Esophagus mucosa (tissue), 1 donor: ENCODE measurements around the gene FEZ2. TPM values are rescaled to one million over a fixed set of nuclear protein-coding genes. Genes with fewer than 3 reads are reported as not detected.

Experiments
- ATAC-seq: fragments of 200-7000 bp; cut with Tn5 transposase; one replicate; pipeline ENCODE4 v1.9.1; 2020
- total RNA-seq: library from RNA; stranded (reverse); gene quantifications from one replicate; pipeline ENCODE4 v1.2.4, GENCODE V29; 2023
- donor health status: DM: yes; HTN: yes; CAD: no.

The FEZ2 gene
- total RNA-seq, 1 donor from 2014 or later = 19.8 TPM

DNA sequence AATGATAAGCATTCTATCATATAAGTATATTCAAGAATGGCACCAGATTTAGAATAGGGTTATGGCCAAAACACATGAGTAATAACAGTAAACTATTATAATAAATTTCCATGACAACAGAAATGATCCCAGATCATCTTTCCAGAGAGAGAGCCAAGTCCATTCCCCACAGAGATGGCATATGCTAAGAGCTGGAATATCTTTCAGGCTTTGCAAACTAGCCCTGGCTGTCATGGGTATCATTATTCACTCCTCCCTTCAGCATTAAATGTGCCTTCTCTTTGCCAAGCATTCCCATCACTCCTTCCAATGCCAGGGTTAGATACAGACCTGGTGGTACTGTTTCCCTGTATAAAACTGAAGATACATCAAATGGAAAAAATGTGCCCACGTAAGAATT lies 10.9 kb downstream of the FEZ2 start:
- no peak for ATAC-seq

- ATAC-seq = no peak
Observed at GRCh38 chr2:36586672-36587071, 11.3 kb downstream of the FEZ2 start.

DNA sequence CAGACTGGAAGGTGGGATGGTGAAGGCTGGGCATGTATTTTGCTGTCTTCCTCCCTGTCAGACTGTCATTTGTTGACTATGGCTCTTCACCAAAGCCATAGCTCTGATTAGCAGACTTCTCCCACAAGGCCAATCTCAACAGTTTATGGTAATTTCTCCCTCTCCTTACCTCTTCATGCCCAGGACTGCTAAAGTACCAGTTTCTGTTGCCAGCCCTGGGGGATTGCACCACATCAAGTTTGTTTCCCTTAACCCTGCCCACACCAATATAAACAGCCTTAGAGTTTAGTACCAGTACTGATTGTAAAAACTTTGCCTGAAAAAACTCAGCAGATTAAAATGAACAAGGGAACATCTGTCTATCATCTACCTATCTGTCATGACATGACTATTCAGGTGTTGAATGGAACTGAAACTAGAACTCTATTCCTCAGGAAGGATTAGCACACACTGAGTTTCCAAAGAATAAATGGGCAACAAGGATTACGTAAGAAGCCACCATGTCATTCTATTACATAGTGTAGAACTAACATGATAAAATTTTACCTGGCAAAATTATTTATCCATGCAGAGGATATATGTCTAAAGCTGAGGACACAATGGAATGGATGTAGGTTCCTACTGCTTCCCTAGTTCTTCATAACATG lies 13.7 kb downstream of the FEZ2 start:
- no peak for ATAC-seq

GRCh38 chr2:36582951-36583350 lies 15.0 kb downstream of the FEZ2 start:
- no peak for ATAC-seq

GRCh38 chr2:36582538-36582937 lies 15.4 kb downstream of the FEZ2 start:
- no peak for ATAC-seq

DNA sequence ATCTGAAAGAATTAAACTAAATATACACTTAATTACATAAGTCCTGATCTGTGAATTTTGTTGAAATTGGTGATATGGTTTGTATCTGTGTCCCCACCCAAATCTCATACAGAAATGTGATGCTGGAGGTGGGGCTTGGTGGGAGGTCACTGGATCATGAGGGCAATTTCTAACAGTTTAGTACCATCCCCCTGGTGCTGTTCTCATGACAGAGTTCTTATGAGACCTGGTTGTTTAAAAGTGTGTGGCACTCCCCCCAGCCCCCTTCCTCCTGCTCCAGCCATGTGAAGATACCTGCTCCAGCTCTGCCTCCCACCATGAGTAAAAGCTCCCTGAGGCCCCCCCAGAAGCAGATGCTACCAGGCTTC lies 18.7 kb downstream of the FEZ2 start:
- no peak for ATAC-seq

GRCh38 chr2:36578343-36579296 lies 19.3 kb downstream of the FEZ2 start:
- peak; percentile 83 for ATAC-seq

DNA sequence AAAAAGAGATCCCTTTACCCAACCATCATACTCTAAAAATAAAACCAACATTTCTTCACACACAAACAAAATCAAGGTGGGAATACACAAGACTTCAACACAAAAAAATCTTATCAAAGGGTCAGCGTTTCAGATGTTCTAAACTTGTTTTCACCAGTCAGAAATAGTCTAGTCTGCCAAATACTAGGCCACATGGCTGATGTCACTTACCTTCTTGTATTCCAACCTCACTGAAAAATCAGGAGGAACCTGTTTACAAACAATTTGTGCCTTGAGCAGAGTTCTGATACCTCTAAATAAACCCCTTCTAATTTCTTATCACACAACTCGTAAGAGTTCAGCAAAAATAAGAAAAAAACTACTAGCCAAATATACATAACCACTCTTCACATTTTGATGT lies 20.1 kb downstream of the FEZ2 start:
- no peak for ATAC-seq

GRCh38 chr2:36574560-36574959 lies 23.4 kb downstream of the FEZ2 start:
- no peak for ATAC-seq

DNA sequence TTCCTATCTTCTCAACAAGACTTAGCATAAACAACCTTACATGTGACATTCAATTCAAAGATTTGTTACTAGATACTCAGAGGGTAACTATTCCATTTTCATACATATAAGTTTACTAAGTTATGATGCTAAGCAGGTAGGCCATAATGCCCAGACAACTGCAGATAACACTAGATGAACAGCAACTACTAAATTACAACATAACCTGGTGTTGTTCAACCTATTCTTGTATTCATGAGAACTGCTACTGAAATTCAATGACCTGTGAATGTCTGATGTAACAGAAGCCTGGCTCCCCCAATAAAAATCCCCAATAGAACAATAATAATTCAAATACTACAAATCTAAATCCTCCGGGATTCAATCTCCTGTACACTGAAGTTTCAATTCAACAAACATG lies 24.8 kb downstream of the FEZ2 start:
- no peak for ATAC-seq

DNA sequence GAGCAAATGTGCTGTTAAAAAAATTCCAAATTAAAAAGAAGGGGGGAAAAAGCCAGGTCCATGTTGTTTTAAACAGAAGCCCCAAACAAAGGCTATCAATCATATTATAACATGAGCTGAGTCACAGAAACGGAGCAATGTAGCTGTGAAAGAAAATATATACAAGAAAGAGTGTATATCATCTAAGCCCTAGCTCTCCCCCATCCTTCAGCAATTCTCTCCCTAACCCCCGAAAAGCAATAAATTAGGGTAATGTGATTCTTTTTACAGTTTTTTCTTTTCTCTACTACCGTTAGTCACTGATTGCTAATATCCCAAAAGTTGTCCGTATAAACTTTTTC lies 25.3 kb downstream of the FEZ2 start:
- ATAC-seq = no peak

DNA sequence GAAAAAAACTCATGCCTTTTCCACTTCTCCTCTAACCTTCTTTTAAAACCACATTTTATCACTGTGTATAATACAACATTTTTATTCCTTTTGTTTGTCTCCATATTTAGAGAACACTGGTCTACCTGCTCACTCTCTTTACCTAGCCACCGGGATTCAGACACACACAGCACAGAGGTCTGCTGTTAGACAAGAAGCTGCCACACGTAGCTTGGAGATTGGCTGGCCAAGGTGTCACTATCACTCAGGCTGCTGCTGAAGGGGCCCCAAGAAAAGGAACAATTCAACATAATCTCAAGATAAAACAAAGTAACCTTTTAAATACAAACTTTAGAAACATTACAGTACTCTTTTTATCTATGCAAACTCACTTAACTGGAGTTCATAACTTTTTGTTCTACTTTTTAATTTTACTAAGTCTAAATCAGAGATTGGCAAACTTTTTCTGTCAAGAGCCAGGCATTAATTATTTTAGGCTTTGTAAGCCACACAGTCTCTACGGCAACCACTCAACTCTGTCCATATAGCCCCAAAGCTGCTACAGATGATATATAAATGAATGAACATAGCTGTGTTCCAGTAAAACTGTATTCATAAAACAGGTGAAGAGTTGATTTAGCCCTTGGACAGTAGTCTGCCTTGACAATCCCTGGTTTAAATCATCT lies 25.8 kb downstream of the FEZ2 start:
- ATAC-seq = no peak

- ATAC-seq = no peak
Observed at GRCh38 chr2:36570416-36570815, 27.6 kb downstream of the FEZ2 start.

- no peak for ATAC-seq
Observed at GRCh38 chr2:36569267-36569856, 28.6 kb downstream of the FEZ2 start.

DNA sequence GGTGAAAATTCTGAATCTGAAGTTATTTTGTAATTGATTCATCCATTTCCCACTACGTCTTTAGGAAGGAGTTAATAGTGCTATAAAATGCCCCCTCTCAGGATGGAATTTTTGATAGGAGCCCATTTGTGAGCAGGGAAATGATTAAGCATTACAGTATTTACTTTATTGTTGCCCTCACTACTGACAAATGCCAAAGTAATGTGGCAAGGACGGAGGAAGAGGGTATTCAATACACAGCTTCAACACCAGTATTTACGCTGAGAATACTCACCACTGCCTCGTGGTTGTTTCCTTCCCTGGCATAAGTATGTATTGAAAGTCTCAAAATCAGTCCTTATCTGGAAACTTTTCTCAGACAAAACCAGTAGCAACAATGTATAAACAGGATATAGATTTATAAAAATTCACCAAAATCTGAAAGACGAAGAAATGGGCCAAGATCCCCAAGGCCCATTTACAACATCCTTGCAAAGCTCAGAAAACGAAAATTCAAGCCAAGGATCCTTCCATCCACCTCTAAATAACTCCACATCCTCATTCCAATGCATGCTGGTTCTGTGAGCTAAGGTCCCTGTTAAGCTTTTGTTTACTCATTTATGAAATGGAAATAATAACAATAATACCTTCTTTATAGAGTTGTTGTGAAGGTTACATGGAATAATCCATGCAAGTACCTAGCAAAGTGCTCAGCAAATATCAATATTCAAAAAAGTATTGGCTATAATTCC lies 29.3 kb downstream of the FEZ2 start:
- no peak for ATAC-seq

- ATAC-seq = no peak
Observed at GRCh38 chr2:36567711-36568408, 30.1 kb downstream of the FEZ2 start.

DNA sequence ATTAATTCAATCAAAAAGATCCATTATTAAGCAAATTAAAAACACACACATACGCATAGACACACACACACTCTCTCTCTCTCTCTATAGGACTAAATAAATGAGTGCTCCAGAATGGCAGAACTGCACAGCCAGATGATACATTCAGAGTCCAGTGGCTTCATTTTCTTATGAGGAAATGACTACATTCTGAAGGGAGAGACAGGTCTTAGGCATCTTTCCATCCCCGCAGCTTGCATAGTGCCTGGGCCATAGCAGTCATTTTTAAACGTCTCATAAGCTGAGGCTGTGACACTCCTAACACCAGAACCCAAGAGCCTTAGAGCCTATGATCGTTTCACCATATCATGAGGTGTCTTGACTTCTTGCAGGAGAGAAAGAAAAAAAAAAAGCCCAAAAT lies 31.1 kb downstream of the FEZ2 start:
- no peak for ATAC-seq

GRCh38 chr2:36565712-36566111 lies 32.3 kb downstream of the FEZ2 start:
- ATAC-seq = no peak

- no peak for ATAC-seq
Observed at GRCh38 chr2:36564377-36564930, 33.5 kb downstream of the FEZ2 start.

DNA sequence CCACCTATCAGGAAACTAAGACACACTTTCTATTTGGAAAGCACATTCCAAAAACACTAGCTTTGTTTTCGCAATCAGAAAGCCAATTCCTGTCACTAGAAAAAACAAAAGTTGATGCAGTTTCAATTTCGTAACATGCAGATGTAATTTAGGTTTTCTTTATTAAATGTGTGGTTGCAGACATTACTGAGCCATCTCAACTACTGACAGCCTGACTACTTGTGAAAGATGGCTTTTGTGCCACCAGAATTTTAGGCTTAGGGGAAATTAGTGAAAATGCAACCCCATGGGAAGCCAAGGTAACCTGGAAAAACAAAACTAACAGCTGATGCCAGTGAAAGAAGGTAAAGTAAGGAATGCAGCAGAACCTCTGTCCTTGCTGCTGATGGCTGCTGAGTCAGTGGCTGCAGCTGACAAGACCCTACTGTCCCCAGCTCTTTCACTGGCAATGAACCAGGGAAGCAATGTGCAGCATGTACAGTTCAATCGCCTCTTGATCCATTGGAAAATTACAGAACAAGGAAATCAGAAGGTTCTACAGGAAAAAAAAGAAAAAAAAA lies 34.9 kb downstream of the FEZ2 start:
- ATAC-seq = no peak

GRCh38 chr2:36562240-36562639 lies 35.7 kb downstream of the FEZ2 start:
- no peak for ATAC-seq
